Measurements from ENCODE around the gene ZNF208. TPM values are rescaled to one million over a fixed set of nuclear protein-coding genes. Genes with fewer than 3 reads are reported as not detected.
"Not testable (repeated sequence)": the region's sequence is repeated elsewhere in the genome, so short reads cannot be mapped to it uniquely, and the experiment has no call there.

The ZNF208 gene
- total RNA-seq, 3 donors from 2014 or later (not counting 1 experiment from before 2014, with no cell fraction given), result 0.98 to 1.9 (median 1.2) TPM

- ATAC-seq (no peak), DNase-seq (no peak)
- Mint-ChIP-seq H3K36me3 (no peaks in the 10 kb centered on the region), H3K27me3 (ENCODE audit: low read depth in 2 of 2) (no peaks in the 10 kb centered on the region), H3K4me1 (no peaks in the 10 kb centered on the region), H3K4me3 (no peak overlapping the region), H3K27ac (no peak overlapping the region), H3K9me3 (peaks cover 5 to 17% of the 10 kb centered on the region in 2 donors)
- WGBS (ENCODE audit: insufficient coverage), result 88% methylated on average over 3 of the region's 3 CpGs
- H3K9me3 ChIP-seq (ENCODE audit: control insufficient read depth, insufficient read depth, low read length), result peaks cover 10% of the 10 kb centered on the region
- no peak overlapping the region for H3K27ac ChIP-seq (ENCODE audit: low read length)
- H3K36me3 ChIP-seq (ENCODE audit: control insufficient read depth, insufficient read depth, low read length), result no peaks in the 10 kb centered on the region
- no peak overlapping the region for H3K4me3 ChIP-seq (ENCODE audit: low read length)
- TF ChIP-seq CTCF (IDR thresholded peaks at IDR 0.05), result no peak
- intact Hi-C loops (cut with micrococcal nuclease), result no loop called here
- no peaks in the 10 kb centered on the region for H3K27me3 ChIP-seq (ENCODE audit: control insufficient read depth, insufficient read depth, low read length)
- H3K4me1 ChIP-seq (ENCODE audit: control insufficient read depth, insufficient read depth, low read length), result no peaks in the 10 kb centered on the region
These were observed 108.9 kb downstream of the ZNF208 start for GRCh38 chr19:21901861-21902260.

GRCh38 chr19:21900401-21900800 lies 110.3 kb downstream of the ZNF208 start:
- H3K36me3 ChIP-seq (ENCODE audit: control insufficient read depth, insufficient read depth, low read length), result no peaks in the 10 kb centered on the region
- no peak for TF ChIP-seq CTCF (IDR thresholded peaks at IDR 0.05)
- peaks cover 10% of the 10 kb centered on the region for H3K9me3 ChIP-seq (ENCODE audit: control insufficient read depth, insufficient read depth, low read length)
- no peak for DNase-seq
- Mint-ChIP-seq H3K4me1 (no peaks in the 10 kb centered on the region), H3K27ac (no peak overlapping the region), H3K27me3 (ENCODE audit: low read depth in 2 of 2) (no peaks in the 10 kb centered on the region), H3K4me3 (no peak overlapping the region), H3K9me3 (peaks cover 5 to 16% of the 10 kb centered on the region in 2 donors), H3K36me3 (no peaks in the 10 kb centered on the region)
- H3K4me3 ChIP-seq (ENCODE audit: low read length), result no peak overlapping the region
- no peak overlapping the region for H3K27ac ChIP-seq (ENCODE audit: low read length)
- H3K4me1 ChIP-seq (ENCODE audit: control insufficient read depth, insufficient read depth, low read length), result no peaks in the 10 kb centered on the region
- no peak for ATAC-seq
- no peaks in the 10 kb centered on the region for H3K27me3 ChIP-seq (ENCODE audit: control insufficient read depth, insufficient read depth, low read length)
- intact Hi-C loops (cut with micrococcal nuclease), result no loop called here
- WGBS (ENCODE audit: insufficient coverage), result 100% methylated on average over 1 of the region's 1 CpG

DNA sequence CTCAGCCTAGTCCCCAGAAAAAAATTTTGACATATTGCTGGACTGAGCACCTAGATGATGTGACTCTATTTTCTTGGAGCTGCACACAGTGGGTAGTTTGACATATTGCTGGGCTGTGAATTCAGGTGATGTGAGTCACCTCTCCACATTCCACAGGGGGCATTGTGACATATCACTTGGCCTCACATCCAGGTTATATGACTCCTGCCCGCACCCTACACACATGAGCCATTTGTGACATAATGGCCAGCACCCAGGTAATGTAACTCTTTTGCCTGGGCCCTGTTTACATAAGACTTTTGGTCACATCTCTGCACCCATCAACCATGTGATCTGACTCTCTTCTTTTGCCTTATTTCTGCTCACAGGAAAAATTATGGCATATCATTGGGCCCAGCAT lies 119.7 kb downstream of the ZNF208 start:
- H3K4me1 Mint-ChIP-seq, result no peaks in the 10 kb centered on the region
- peaks cover 0 to 2% of the 10 kb centered on the region in 2 donors for H3K9me3 Mint-ChIP-seq
- DNase-seq, result no peak
- ATAC-seq, result no peak
- no peak overlapping the region for H3K4me3 Mint-ChIP-seq
- Histone ChIP-seq H3K27ac (ENCODE audit: low read length) (no peak overlapping the region), H3K4me1 (ENCODE audit: control insufficient read depth, insufficient read depth, low read length) (no peaks in the 10 kb centered on the region), H3K9me3 (ENCODE audit: control insufficient read depth, insufficient read depth, low read length) (no peaks in the 10 kb centered on the region), H3K27me3 (ENCODE audit: control insufficient read depth, insufficient read depth, low read length) (no peaks in the 10 kb centered on the region), H3K4me3 (ENCODE audit: low read length) (no peak overlapping the region), H3K36me3 (ENCODE audit: control insufficient read depth, insufficient read depth, low read length) (no peaks in the 10 kb centered on the region)
- intact Hi-C loops (cut with micrococcal nuclease), result no loop called here
- H3K36me3 Mint-ChIP-seq, result no peaks in the 10 kb centered on the region
- H3K27me3 Mint-ChIP-seq (ENCODE audit: low read depth in 2 of 2), result peaks cover 0 to 2% of the 10 kb centered on the region in 2 donors
- 100% methylated on average over 1 of the region's 1 CpG for WGBS (ENCODE audit: insufficient coverage)
- no peak for TF ChIP-seq CTCF (IDR thresholded peaks at IDR 0.05)
- no peak overlapping the region for H3K27ac Mint-ChIP-seq

GRCh38 chr19:21890017-21890416 lies 120.7 kb downstream of the ZNF208 start:
- intact Hi-C loops (cut with micrococcal nuclease), result not testable (repeated sequence)

GRCh38 chr19:21885516-21885915 lies 125.2 kb downstream of the ZNF208 start:
- H3K4me1 Mint-ChIP-seq; H3K9me3 ChIP-seq (ENCODE audit: control insufficient read depth, insufficient read depth, low read length); H3K27me3 ChIP-seq (ENCODE audit: control insufficient read depth, insufficient read depth, low read length); H3K27me3 Mint-ChIP-seq (ENCODE audit: low read depth in 2 of 2); H3K36me3 Mint-ChIP-seq; H3K9me3 Mint-ChIP-seq; H3K27ac ChIP-seq (ENCODE audit: low read length); H3K27ac Mint-ChIP-seq; DNase-seq; ATAC-seq; H3K4me1 ChIP-seq (ENCODE audit: control insufficient read depth, insufficient read depth, low read length); H3K4me3 Mint-ChIP-seq; H3K4me3 ChIP-seq (ENCODE audit: low read length); H3K36me3 ChIP-seq (ENCODE audit: control insufficient read depth, insufficient read depth, low read length): not testable (repeated sequence)
- intact Hi-C loops (cut with micrococcal nuclease), result loop anchor here (10.0 kb wide), 1 partner anchor 681 kb away; no protein-coding TSS in a partner anchor
- 86% methylated on average over 2 of the region's 2 CpGs for whole genome bisulfite sequencing (ENCODE audit: insufficient coverage)

More at GRCh38 chr19:21890017-21890416, 120.7 kb downstream of the ZNF208 start:
- H3K4me3 Mint-ChIP-seq; H3K27ac ChIP-seq (ENCODE audit: low read length); H3K9me3 ChIP-seq (ENCODE audit: control insufficient read depth, insufficient read depth, low read length); H3K27me3 Mint-ChIP-seq (ENCODE audit: low read depth in 2 of 2); H3K27ac Mint-ChIP-seq; H3K4me1 Mint-ChIP-seq; H3K9me3 Mint-ChIP-seq; H3K27me3 ChIP-seq (ENCODE audit: control insufficient read depth, insufficient read depth, low read length); H3K36me3 Mint-ChIP-seq; ATAC-seq; H3K4me3 ChIP-seq (ENCODE audit: low read length); H3K4me1 ChIP-seq (ENCODE audit: control insufficient read depth, insufficient read depth, low read length); H3K36me3 ChIP-seq (ENCODE audit: control insufficient read depth, insufficient read depth, low read length): not testable (repeated sequence)
- 19% methylated on average over 6 of the region's 9 CpGs for WGBS (ENCODE audit: insufficient coverage)
- peak in 1 of 2 donors; percentile 13 for DNase-seq
- peak; percentile 17 for TF ChIP-seq CTCF (IDR thresholded peaks at IDR 0.05)
